GM12878 (cell line): ENCODE measurements around the gene RPL37A. TPM values are rescaled to one million over a fixed set of nuclear protein-coding genes. Genes with fewer than 3 reads are reported as not detected.
A peak's percentile ranks its signal among the peaks of the same experiment; 100 is the strongest.

Experiments used
- CREM ChIP-seq: IDR thresholded peaks from 2 replicates; pipeline ENCODE4 v1.6.1; 2014; ENCODE audit warnings: antibody characterized with exemption, low read depth
- EGR1 ChIP-seq, 2 experiments: IDR thresholded peaks; 1 replicate in 1 of 2; 2 replicates in 1 of 2; pipeline ENCODE4 v1.6.1; 2011 to 2012; ENCODE audit warnings: low read depth in 2 of 2, low read length in 2 of 2, borderline replicate concordance in 1 of 2, mild to moderate bottlenecking in 1 of 2, moderate library complexity in 1 of 2
- ESRRA ChIP-seq: IDR thresholded peaks from 2 replicates; pipeline ENCODE4 v1.6.1; 2012; ENCODE audit warnings: mild to moderate bottlenecking, low read length, improper control_type of control experiment
- HSF1 ChIP-seq: fragments of 150-350 bp; IDR thresholded peaks from 2 replicates; pipeline ENCODE4 v1.6.1; 2014; ENCODE audit warnings: mild to moderate bottlenecking, low read depth, low read length
- IKZF2 ChIP-seq, 2 experiments: fragments of 450-650 bp; IDR thresholded peaks; 2 replicates each; pipeline ENCODE4 v1.6.1; 2017; ENCODE audit warnings: mild to moderate bottlenecking in 2 of 2, moderate library complexity in 2 of 2
- IRF4 ChIP-seq: IDR thresholded peaks from 2 replicates; pipeline ENCODE4 v1.6.1; 2011; ENCODE audit warnings: low read depth, low read length
- KDM1A ChIP-seq: fragments of 200-600 bp; sonication (generic); IDR thresholded peaks from 2 replicates; pipeline ENCODE4 v1.6.1; 2016; ENCODE audit warnings: borderline replicate concordance
- MEF2B ChIP-seq: fragments of 450-650 bp; IDR thresholded peaks from 2 replicates; pipeline ENCODE4 v1.6.1; 2018; ENCODE audit warnings: mild to moderate bottlenecking, moderate library complexity; ENCODE audit not compliant: partially characterized antibody, poor library complexity, severe bottlenecking
- RELB ChIP-seq: fragments of 450-650 bp; IDR thresholded peaks from 2 replicates; pipeline ENCODE4 v1.6.1; 2017; ENCODE audit warnings: low read depth, mild to moderate bottlenecking, moderate library complexity
- SRF ChIP-seq, 2 experiments: IDR thresholded peaks; 2 replicates each; pipeline ENCODE4 v1.6.1; 2011; ENCODE audit warnings: low read depth in 2 of 2, low read length in 2 of 2, mild to moderate bottlenecking in 1 of 2, moderate library complexity in 1 of 2
- SUPT20H ChIP-seq: IDR thresholded peaks from 2 replicates; pipeline ENCODE4 v1.6.1; 2011; ENCODE audit warnings: low read depth, mild to moderate bottlenecking, low read length, moderate library complexity, borderline replicate concordance; ENCODE audit not compliant: control insufficient read depth
- ZBED1 ChIP-seq: IDR thresholded peaks from 2 replicates; pipeline ENCODE4 v1.6.1; 2016; ENCODE audit warnings: borderline replicate concordance
- ZBTB33 ChIP-seq: fragments of 450-650 bp; IDR thresholded peaks from 2 replicates; pipeline ENCODE4 v1.6.1; 2017; ENCODE audit warnings: mild to moderate bottlenecking
- polyA plus RNA-seq, 11 experiments: library from polyadenylated mRNA; depleted of rRNA in 4 of 11; unstranded in 6 of 11; stranded (reverse) in 5 of 11; fragments of >200 nt; fragmentation: Nextera tagmentation in 4 of 11; fragmentation: Illumina TruSeq in 1 of 11; extraction: Ambion mirVana in 4 of 11; extraction: Trizol in 1 of 11; gene quantifications; 1 replicate in 1 of 11; 2 replicates in 10 of 11; pipeline versions ENCODE4 v1.2.1 to v1.2.3, GENCODE V29; 2011 to 2016; ENCODE audit warnings: inconsistent platforms in 2 of 11, missing spikeins in 2 of 11, low read depth in 1 of 11
- total RNA-seq, 4 experiments: library from RNA; depleted of rRNA in 3 of 4; stranded (reverse); fragments of >200 nt in 3 of 4; fragmentation: Illumina TruSeq in 1 of 4; extraction: Trizol in 1 of 4; gene quantifications; 2 replicates each; pipeline versions ENCODE4 v1.2.1 to v1.2.3, GENCODE V29; 2013 to 2021
- TF ChIP-seq, protein P1 (sequence below): fragments of 450-650 bp; IDR thresholded peaks from 2 replicates; pipeline ENCODE4 v1.6.1; 2017; ENCODE audit warnings: mild to moderate bottlenecking, moderate library complexity
- TF ChIP-seq, protein P2 (sequence below): IDR thresholded peaks from 2 replicates; pipeline ENCODE4 v1.6.1; 2011; ENCODE audit warnings: borderline replicate concordance, low read depth, mild to moderate bottlenecking, moderate library complexity, mixed read lengths, low read length; ENCODE audit not compliant: insufficient read depth; ENCODE audit errors: extremely low read length
- TF ChIP-seq, protein P3 (sequence below), 3 experiments: IDR thresholded peaks in 2 of 3; conservative IDR thresholded peaks in 1 of 3; 2 replicates each; pipeline ENCODE4 v1.5.1; 2011; ENCODE audit warnings: low read depth in 3 of 3, low read length in 3 of 3, mild to moderate bottlenecking in 3 of 3, control low read depth in 2 of 3, moderate library complexity in 2 of 3, inconsistent platforms in 1 of 3, mixed read lengths in 1 of 3; ENCODE audit not compliant: control insufficient read depth in 2 of 3, insufficient read depth in 1 of 3; ENCODE audit errors: extremely low read depth in 1 of 3

The RPL37A gene
- total and polyA plus RNA-seq, 10 of the 15 experiments (the other 5 are each of a cell fraction or from before 2014, with no cell fraction given): 2,847 to 6,854 (median 5,110) TPM

- TF ChIP-seq, protein P1, sequence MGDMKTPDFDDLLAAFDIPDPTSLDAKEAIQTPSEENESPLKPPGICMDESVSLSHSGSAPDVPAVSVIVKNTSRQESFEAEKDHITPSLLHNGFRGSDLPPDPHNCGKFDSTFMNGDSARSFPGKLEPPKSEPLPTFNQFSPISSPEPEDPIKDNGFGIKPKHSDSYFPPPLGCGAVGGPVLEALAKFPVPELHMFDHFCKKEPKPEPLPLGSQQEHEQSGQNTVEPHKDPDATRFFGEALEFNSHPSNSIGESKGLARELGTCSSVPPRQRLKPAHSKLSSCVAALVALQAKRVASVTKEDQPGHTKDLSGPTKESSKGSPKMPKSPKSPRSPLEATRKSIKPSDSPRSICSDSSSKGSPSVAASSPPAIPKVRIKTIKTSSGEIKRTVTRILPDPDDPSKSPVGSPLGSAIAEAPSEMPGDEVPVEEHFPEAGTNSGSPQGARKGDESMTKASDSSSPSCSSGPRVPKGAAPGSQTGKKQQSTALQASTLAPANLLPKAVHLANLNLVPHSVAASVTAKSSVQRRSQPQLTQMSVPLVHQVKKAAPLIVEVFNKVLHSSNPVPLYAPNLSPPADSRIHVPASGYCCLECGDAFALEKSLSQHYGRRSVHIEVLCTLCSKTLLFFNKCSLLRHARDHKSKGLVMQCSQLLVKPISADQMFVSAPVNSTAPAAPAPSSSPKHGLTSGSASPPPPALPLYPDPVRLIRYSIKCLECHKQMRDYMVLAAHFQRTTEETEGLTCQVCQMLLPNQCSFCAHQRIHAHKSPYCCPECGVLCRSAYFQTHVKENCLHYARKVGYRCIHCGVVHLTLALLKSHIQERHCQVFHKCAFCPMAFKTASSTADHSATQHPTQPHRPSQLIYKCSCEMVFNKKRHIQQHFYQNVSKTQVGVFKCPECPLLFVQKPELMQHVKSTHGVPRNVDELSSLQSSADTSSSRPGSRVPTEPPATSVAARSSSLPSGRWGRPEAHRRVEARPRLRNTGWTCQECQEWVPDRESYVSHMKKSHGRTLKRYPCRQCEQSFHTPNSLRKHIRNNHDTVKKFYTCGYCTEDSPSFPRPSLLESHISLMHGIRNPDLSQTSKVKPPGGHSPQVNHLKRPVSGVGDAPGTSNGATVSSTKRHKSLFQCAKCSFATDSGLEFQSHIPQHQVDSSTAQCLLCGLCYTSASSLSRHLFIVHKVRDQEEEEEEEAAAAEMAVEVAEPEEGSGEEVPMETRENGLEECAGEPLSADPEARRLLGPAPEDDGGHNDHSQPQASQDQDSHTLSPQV: no peak
- TF ChIP-seq ZBTB33 (no peak), MEF2B (no peak), CREM (no peak), ESRRA (no peak), HSF1 (no peak), EGR1 (IDR thresholded peaks at IDR 0.05; ENCODE audit: borderline replicate concordance in 1 of 2, low read depth in 2 of 2, low read length in 2 of 2) (no peak), SRF (IDR thresholded peaks at IDR 0.05; ENCODE audit: low read depth in 2 of 2, low read length in 2 of 2) (no peak), ZBED1 (no peak), IKZF2 (IDR thresholded peaks at IDR 0.05) (peak; percentile 38 to 45; a peak in 2 of 4 replicates), RELB (no peak), SUPT20H (no peak), IRF4 (0 out of 2 replicates have a peak, but pooled peaks have one; percentile 20), KDM1A (no peak)
- TF ChIP-seq, protein P2, sequence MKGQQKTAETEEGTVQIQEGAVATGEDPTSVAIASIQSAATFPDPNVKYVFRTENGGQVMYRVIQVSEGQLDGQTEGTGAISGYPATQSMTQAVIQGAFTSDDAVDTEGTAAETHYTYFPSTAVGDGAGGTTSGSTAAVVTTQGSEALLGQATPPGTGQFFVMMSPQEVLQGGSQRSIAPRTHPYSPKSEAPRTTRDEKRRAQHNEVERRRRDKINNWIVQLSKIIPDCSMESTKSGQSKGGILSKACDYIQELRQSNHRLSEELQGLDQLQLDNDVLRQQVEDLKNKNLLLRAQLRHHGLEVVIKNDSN: no peak
- TF ChIP-seq, protein P3, sequence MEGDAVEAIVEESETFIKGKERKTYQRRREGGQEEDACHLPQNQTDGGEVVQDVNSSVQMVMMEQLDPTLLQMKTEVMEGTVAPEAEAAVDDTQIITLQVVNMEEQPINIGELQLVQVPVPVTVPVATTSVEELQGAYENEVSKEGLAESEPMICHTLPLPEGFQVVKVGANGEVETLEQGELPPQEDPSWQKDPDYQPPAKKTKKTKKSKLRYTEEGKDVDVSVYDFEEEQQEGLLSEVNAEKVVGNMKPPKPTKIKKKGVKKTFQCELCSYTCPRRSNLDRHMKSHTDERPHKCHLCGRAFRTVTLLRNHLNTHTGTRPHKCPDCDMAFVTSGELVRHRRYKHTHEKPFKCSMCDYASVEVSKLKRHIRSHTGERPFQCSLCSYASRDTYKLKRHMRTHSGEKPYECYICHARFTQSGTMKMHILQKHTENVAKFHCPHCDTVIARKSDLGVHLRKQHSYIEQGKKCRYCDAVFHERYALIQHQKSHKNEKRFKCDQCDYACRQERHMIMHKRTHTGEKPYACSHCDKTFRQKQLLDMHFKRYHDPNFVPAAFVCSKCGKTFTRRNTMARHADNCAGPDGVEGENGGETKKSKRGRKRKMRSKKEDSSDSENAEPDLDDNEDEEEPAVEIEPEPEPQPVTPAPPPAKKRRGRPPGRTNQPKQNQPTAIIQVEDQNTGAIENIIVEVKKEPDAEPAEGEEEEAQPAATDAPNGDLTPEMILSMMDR (IDR thresholded peaks at IDR 0.05 in 2 of 3, conservative IDR thresholded peaks at IDR 0.05 in 1 of 3; ENCODE audit: control insufficient read depth in 2 of 3, extremely low read depth in 1 of 3, insufficient read depth in 1 of 3, low read depth in 3 of 3, low read length in 3 of 3): no peak
These were observed 23.5 kb upstream of the RPL37A start (continued) for GRCh38 chr2:216474925-216475670.
